Vagina (tissue), 2 donors: ENCODE data around the gene ITSN1.

Experiments
- POLR2A ChIP-seq, 2 donors: fragments of 450-650 bp; IDR thresholded peaks; one replicate each; pipeline ENCODE4 v1.6.1; 2017; ENCODE audit warnings: antibody characterized with exemption in 2 of 2, mild to moderate bottlenecking in 2 of 2, moderate library complexity in 2 of 2
- TF ChIP-seq, protein P1 (sequence below), 3 experiments: fragments of 450-650 bp in 2 of 3; fragments of 200-600 bp in 1 of 3; sonication (generic) in 1 of 3; IDR thresholded peaks; one replicate each; pipeline ENCODE4 v1.5.1; 2017 to 2019; ENCODE audit warnings: antibody characterized with exemption in 3 of 3, mild to moderate bottlenecking in 2 of 3, moderate library complexity in 2 of 3

DNA sequence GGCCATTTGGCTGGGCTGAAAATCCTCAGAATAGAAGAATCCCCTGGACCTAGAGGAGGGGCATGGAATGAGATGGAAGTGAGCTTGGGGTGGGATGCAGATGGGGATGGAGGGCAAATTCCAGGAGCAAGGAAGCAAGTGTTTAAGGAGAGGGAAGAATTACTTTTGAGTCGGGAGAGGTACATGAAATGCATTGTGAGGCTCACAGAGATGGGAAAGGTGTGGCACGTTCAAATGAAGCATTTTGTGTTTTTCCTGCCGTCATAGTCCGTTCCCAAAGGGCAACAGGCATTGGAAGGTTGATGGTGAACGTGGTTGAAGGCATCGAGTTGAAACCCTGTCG lies 242.8 kb downstream of the ITSN1 start:
- TF ChIP-seq, protein P1, sequence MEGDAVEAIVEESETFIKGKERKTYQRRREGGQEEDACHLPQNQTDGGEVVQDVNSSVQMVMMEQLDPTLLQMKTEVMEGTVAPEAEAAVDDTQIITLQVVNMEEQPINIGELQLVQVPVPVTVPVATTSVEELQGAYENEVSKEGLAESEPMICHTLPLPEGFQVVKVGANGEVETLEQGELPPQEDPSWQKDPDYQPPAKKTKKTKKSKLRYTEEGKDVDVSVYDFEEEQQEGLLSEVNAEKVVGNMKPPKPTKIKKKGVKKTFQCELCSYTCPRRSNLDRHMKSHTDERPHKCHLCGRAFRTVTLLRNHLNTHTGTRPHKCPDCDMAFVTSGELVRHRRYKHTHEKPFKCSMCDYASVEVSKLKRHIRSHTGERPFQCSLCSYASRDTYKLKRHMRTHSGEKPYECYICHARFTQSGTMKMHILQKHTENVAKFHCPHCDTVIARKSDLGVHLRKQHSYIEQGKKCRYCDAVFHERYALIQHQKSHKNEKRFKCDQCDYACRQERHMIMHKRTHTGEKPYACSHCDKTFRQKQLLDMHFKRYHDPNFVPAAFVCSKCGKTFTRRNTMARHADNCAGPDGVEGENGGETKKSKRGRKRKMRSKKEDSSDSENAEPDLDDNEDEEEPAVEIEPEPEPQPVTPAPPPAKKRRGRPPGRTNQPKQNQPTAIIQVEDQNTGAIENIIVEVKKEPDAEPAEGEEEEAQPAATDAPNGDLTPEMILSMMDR (IDR thresholded peaks at IDR 0.05): no peak
- no peak for TF ChIP-seq POLR2A (IDR thresholded peaks at IDR 0.05)
